ENCODE data around the gene R3HDM4.

The R3HDM4 gene

GRCh38 chr19:947090-947706 lies 34.2 kb upstream of the R3HDM4 start:
- DNase-seq = no peak

- no peak for DNase-seq
Observed at GRCh38 chr19:945401-946252, 32.6 kb upstream of the R3HDM4 start.

- DNase-seq = no peak
Observed at GRCh38 chr19:944663-945241, 31.7 kb upstream of the R3HDM4 start.

GRCh38 chr19:944171-944567 lies 31.1 kb upstream of the R3HDM4 start:
- no peak for DNase-seq

- no peak for DNase-seq
Observed at GRCh38 chr19:943551-944170, 30.6 kb upstream of the R3HDM4 start.

GRCh38 chr19:942133-942645 lies 29.2 kb upstream of the R3HDM4 start:
- DNase-seq = no peak

GRCh38 chr19:941292-942132 lies 28.5 kb upstream of the R3HDM4 start:
- no peak for DNase-seq

- peak; percentile 65 for DNase-seq
Observed at GRCh38 chr19:940591-941291, 27.7 kb upstream of the R3HDM4 start.

GRCh38 chr19:939922-940321 lies 26.9 kb upstream of the R3HDM4 start:
- DNase-seq = no peak

- no peak for DNase-seq
Observed at GRCh38 chr19:939439-939838, 26.4 kb upstream of the R3HDM4 start.

- no peak for DNase-seq
Observed at GRCh38 chr19:938233-938923, 25.4 kb upstream of the R3HDM4 start.

GRCh38 chr19:937259-937694 lies 24.3 kb upstream of the R3HDM4 start:
- DNase-seq = no peak

- DNase-seq = no peak
Observed at GRCh38 chr19:936175-936546, 23.1 kb upstream of the R3HDM4 start.

GRCh38 chr19:934865-935479 lies 22.0 kb upstream of the R3HDM4 start:
- peak; percentile 42 for DNase-seq

GRCh38 chr19:934197-934840 lies 21.3 kb upstream of the R3HDM4 start:
- no peak for DNase-seq

- DNase-seq = no peak
Observed at GRCh38 chr19:933553-933882, 20.5 kb upstream of the R3HDM4 start.

GRCh38 chr19:932648-933552 lies 19.9 kb upstream of the R3HDM4 start:
- no peak for DNase-seq

GRCh38 chr19:931860-932647 lies 19.0 kb upstream of the R3HDM4 start:
- DNase-seq = no peak

Data from NCI-H2029 treated with DMSO at 0.1 percent for 48 hours (cell line).